ENCODE measurements around the gene CD28. TPM values are rescaled to one million over a fixed set of nuclear protein-coding genes. Genes with fewer than 3 reads are reported as not detected.
"Not testable (repeated sequence)": the region's sequence is repeated elsewhere in the genome, so short reads cannot be mapped to it uniquely, and the experiment has no call there.

The CD28 gene
- total RNA-seq, 1 donor from 2014 or later, result 59.3 TPM

- no peaks in the 10 kb centered on the region for H3K9me3 Mint-ChIP-seq
- H3K36me3 Mint-ChIP-seq (ENCODE audit: low read depth), result no peaks in the 10 kb centered on the region
- intact Hi-C loops (cut with micrococcal nuclease), result no loop called here
- H3K4me1 Mint-ChIP-seq (ENCODE audit: low read depth), result peaks cover 30% of the 10 kb centered on the region
- H3K27me3 Mint-ChIP-seq (ENCODE audit: low read depth), result no peaks in the 10 kb centered on the region
- no peak for DNase-seq (ENCODE audit: low spot score)
- no peak overlapping the region for H3K27ac Mint-ChIP-seq
- H3K4me3 Mint-ChIP-seq (ENCODE audit: low read depth), result no peak overlapping the region
These were observed 16.4 kb upstream of the CD28 start for GRCh38 chr2:203690117-203690431.

- Mint-ChIP-seq H3K36me3 (ENCODE audit: low read depth) (no peaks in the 10 kb centered on the region), H3K4me3 (ENCODE audit: low read depth) (no peak overlapping the region), H3K27ac (no peak overlapping the region), H3K9me3 (no peaks in the 10 kb centered on the region), H3K4me1 (ENCODE audit: low read depth) (peaks cover 30% of the 10 kb centered on the region), H3K27me3 (ENCODE audit: low read depth) (no peaks in the 10 kb centered on the region)
- no peak for DNase-seq (ENCODE audit: low spot score)
- intact Hi-C loops (cut with micrococcal nuclease), result no loop called here
These were observed 15.9 kb upstream of the CD28 start for GRCh38 chr2:203690441-203691047.

DNA sequence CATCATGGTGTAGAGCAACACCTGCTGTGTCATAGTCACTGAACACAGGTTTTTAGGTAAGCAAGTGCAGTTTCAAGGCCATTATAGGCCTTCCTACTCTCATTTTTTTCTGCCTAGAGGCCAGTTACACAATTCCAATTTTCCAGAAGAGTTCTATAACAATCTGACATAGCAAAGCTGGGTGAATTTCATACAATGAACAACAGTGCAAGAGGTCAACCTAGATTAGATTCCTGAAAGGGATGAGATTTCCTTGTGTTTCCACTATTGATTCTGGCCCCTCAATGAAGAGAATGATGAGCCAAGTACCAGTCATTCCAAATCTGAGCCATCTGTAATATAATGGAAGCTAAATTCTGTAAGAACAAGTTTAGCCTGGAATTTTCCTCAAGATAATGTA is 15.3 kb upstream of the CD28 start:
- peaks cover 30% of the 10 kb centered on the region for H3K4me1 Mint-ChIP-seq (ENCODE audit: low read depth)

DNA sequence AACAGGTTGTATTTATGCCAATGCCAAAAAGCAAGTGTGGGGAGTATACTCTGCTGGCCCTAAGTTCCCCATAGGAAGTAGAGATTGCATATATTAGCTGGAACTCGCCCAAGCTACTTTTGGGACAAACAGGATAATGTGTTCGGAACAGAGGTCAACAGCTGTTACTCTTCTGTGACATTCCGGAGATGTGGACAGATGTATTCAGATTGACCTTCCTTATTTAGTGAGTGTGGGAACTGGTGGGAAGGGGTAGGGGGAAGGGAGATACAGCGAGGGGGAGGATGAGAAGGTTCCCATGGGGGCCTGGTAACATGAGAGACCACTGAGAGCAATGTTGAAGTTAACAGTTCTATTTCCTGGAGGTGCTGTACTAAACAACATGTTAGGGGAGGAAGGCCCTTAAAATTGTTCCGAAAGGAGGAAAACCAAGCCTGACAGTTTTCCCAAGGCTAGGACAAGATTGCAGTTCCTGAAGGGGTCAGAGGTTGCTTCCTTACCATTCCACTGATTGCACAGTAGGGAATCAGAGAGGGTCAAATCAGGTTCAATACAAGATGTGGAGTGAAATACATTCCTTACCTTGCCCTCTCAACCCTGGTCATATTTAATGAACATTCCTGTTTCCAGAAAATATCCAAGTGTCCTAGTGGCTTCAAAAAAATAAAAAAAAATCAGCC is 14.3 kb upstream of the CD28 start:
- no peaks in the 10 kb centered on the region for H3K27me3 Mint-ChIP-seq (ENCODE audit: low read depth)
- H3K4me1 Mint-ChIP-seq (ENCODE audit: low read depth), result peaks cover 31% of the 10 kb centered on the region
- H3K36me3 Mint-ChIP-seq (ENCODE audit: low read depth), result no peaks in the 10 kb centered on the region
- no peak overlapping the region for H3K4me3 Mint-ChIP-seq (ENCODE audit: low read depth)
- H3K9me3 Mint-ChIP-seq, result no peaks in the 10 kb centered on the region
- no peak overlapping the region for H3K27ac Mint-ChIP-seq
- intact Hi-C loops (cut with micrococcal nuclease), result loop anchor here (2.0 kb wide), 1 partner anchor 19 kb away; no protein-coding TSS in a partner anchor
- DNase-seq (ENCODE audit: low spot score), result no peak

More for the DNA sequence above, 15.3 kb upstream of the CD28 start:
- DNase-seq (ENCODE audit: low spot score), result no peak
- no peaks in the 10 kb centered on the region for H3K36me3 Mint-ChIP-seq (ENCODE audit: low read depth)
- intact Hi-C loops (cut with micrococcal nuclease), result no loop called here
- H3K4me3 Mint-ChIP-seq (ENCODE audit: low read depth), result no peak overlapping the region
- no peaks in the 10 kb centered on the region for H3K27me3 Mint-ChIP-seq (ENCODE audit: low read depth)
- H3K27ac Mint-ChIP-seq, result no peak overlapping the region
- no peaks in the 10 kb centered on the region for H3K9me3 Mint-ChIP-seq

DNA sequence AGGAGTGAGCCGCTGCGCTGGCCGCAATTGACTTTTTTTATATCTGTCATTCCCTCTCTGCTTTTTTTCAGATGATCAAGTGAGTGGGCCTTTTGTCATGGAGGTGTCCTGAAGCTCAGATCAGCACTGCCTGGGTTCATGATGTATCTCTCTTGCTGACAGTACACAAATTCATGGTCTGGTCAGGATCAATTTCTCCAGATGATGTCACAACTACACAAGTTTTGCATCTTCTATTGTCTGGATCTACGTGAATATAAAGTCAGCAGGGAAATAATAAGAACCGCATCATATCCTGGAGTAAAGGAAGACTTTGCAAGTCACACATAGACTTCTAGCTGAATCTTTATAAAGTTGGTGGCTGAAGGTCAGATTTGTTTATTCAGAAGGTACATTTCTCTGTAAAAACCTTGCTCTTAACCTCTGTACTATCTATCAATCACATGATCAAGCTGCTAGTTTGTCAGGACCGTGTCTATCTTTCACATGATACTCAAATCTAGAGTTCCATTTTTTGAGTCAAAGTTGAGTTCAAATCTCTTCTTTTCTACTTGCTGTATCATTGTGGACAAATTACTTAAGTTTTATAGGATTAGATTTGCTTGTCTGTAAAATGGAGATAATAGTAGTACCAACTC is 13.1 kb upstream of the CD28 start:
- Mint-ChIP-seq H3K36me3 (ENCODE audit: low read depth) (no peaks in the 10 kb centered on the region), H3K4me3 (ENCODE audit: low read depth) (no peak overlapping the region), H3K4me1 (ENCODE audit: low read depth) (peaks cover 32% of the 10 kb centered on the region), H3K27ac (peak overlapping the region; percentile 77), H3K27me3 (ENCODE audit: low read depth) (no peaks in the 10 kb centered on the region), H3K9me3 (no peaks in the 10 kb centered on the region)
- intact Hi-C loops (cut with micrococcal nuclease), result loop anchor here (2.0 kb wide), 1 partner anchor 17 kb away; no protein-coding TSS in a partner anchor
- DNase-seq (ENCODE audit: low spot score), result no peak

DNA sequence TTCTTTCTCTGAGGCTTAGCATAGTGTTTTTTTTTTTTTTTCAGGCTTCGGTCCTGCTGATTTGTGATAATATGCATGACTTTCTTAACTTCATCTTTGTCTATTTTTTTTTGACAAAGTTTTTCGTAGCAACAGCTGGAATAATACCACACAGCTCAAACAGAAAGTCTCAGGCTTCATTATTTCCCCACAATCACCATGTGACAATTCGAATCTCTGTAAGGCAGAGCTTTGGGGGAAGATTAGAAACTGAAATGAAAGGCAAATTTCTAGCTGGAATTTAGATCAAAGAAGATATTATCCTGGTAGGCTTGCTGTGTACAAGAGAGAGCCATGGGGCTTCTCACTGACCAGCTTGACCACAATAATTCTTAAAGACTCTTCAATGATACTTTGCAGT is 12.2 kb upstream of the CD28 start:
- Mint-ChIP-seq H3K36me3 (ENCODE audit: low read depth) (no peaks in the 10 kb centered on the region), H3K27me3 (ENCODE audit: low read depth) (no peaks in the 10 kb centered on the region), H3K4me3 (ENCODE audit: low read depth) (no peak overlapping the region), H3K27ac (no peak overlapping the region), H3K9me3 (no peaks in the 10 kb centered on the region), H3K4me1 (ENCODE audit: low read depth) (peaks cover 31% of the 10 kb centered on the region)
- DNase-seq (ENCODE audit: low spot score), result no peak
- intact Hi-C loops (cut with micrococcal nuclease), result no loop called here

DNA sequence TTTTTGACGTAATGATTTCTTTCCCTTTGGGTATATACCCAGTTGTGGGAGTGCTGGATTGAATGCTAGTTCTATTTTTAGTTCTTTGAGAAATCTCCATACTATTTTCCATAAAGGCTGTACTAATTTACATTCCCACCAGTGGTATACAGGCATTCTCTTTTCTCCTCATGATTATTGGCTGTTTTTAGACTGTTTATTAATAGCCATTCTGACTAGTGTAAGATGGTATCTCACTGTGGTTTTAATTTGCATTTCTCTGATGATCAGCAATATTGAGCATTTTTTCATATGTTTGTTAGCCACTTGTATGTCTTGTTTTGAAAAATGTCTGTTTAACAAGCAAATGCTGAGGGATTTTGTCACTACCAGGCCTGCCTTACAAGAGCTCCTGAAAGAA is 9.2 kb upstream of the CD28 start:
- no peaks in the 10 kb centered on the region for H3K36me3 Mint-ChIP-seq (ENCODE audit: low read depth)
- no peak overlapping the region for H3K4me3 Mint-ChIP-seq (ENCODE audit: low read depth)

DNA sequence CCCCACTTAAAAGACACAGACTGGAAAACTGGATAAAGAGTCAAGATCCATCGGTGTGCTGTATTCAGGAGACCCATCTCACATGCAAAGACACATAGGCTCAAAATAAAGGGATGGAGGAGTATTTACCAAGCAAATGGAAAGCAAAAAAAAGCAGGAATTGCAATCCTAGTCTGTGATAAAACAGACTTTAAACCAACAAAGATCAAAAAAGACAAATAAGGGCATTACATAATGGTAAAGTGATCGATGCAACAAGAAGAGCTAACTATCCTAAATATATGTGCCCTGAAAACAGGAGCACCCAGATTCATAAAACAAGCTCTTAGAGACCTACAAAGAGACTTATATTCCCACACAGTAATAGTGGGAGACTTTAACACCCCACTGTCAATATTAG is 8.7 kb upstream of the CD28 start:
- H3K36me3 Mint-ChIP-seq (ENCODE audit: low read depth); DNase-seq (ENCODE audit: low spot score); intact Hi-C loops (cut with micrococcal nuclease); H3K9me3 Mint-ChIP-seq; H3K4me3 Mint-ChIP-seq (ENCODE audit: low read depth); H3K27ac Mint-ChIP-seq; H3K27me3 Mint-ChIP-seq (ENCODE audit: low read depth): not testable (repeated sequence)
- H3K4me1 Mint-ChIP-seq (ENCODE audit: low read depth), result peaks cover 18% of the 10 kb centered on the region

More for the DNA sequence above, 9.2 kb upstream of the CD28 start:
- Mint-ChIP-seq H3K9me3 (peaks cover 4% of the 10 kb centered on the region), H3K4me1 (ENCODE audit: low read depth) (peaks cover 18% of the 10 kb centered on the region), H3K27me3 (ENCODE audit: low read depth) (no peaks in the 10 kb centered on the region), H3K27ac (no peak overlapping the region)
- intact Hi-C loops (cut with micrococcal nuclease), result no loop called here
- no peak for DNase-seq (ENCODE audit: low spot score)

DNA sequence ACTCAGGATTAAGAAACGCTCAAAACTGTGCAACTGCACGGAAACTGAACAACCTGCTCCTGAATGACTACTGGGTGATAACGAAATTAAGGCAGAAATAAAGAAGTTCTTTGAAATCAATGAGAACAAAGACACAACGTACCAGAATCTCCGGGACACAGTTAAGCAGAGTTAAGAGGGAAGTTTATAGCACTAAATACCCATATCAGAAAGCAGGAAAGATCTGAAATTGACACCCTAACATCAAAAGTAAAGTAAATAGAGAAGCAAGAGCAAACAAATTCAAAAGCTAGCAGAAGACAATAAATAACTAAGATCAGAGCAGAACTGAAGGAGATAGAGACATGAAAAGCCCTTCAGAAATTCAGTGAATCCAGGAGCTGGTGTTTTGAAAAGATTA is 8.0 kb upstream of the CD28 start:
- H3K4me3 Mint-ChIP-seq (ENCODE audit: low read depth); H3K27ac Mint-ChIP-seq; DNase-seq (ENCODE audit: low spot score); H3K9me3 Mint-ChIP-seq; H3K36me3 Mint-ChIP-seq (ENCODE audit: low read depth); intact Hi-C loops (cut with micrococcal nuclease); H3K27me3 Mint-ChIP-seq (ENCODE audit: low read depth): not testable (repeated sequence)
- H3K4me1 Mint-ChIP-seq (ENCODE audit: low read depth), result peaks cover 14% of the 10 kb centered on the region

GRCh38 chr2:203704430-203704829 is 2.0 kb upstream of the CD28 start:
- Mint-ChIP-seq H3K4me1 (ENCODE audit: low read depth) (peaks cover 38% of the 10 kb centered on the region), H3K4me3 (ENCODE audit: low read depth) (peak overlapping the region; percentile 22), H3K9me3 (peaks cover 10% of the 10 kb centered on the region), H3K27me3 (ENCODE audit: low read depth) (no peaks in the 10 kb centered on the region), H3K27ac (peak overlapping the region; percentile 100), H3K36me3 (ENCODE audit: low read depth) (peaks cover 15% of the 10 kb centered on the region)
- intact Hi-C loops (cut with micrococcal nuclease), result loop anchor here (1.0 to 2.0 kb wide), 4 partner anchors 9 to 186 kb away; no protein-coding TSS in a partner anchor
- no peak for DNase-seq (ENCODE audit: low spot score)

- Mint-ChIP-seq H3K9me3 (peaks cover 5% of the 10 kb centered on the region), H3K4me1 (ENCODE audit: low read depth) (peaks cover 45% of the 10 kb centered on the region), H3K4me3 (ENCODE audit: low read depth) (peak overlapping the region; percentile 89), H3K27ac (peak overlapping the region; percentile 100), H3K36me3 (ENCODE audit: low read depth) (peaks cover 19% of the 10 kb centered on the region), H3K27me3 (ENCODE audit: low read depth) (no peaks in the 10 kb centered on the region)
- peak; percentile 44 for DNase-seq (ENCODE audit: low spot score)
- intact Hi-C loops (cut with micrococcal nuclease), result loop anchor here (1.0 to 5.0 kb wide), 9 partner anchors 13 to 232 kb away; partner anchors contain the start of gene ICOS
These were observed 1.3 kb upstream of the CD28 start for GRCh38 chr2:203705178-203705577.

GRCh38 chr2:203707530-203707929 is 1.1 kb downstream of the CD28 start:
- H3K4me3 Mint-ChIP-seq (ENCODE audit: low read depth), result peak overlapping the region; percentile 89

DNA sequence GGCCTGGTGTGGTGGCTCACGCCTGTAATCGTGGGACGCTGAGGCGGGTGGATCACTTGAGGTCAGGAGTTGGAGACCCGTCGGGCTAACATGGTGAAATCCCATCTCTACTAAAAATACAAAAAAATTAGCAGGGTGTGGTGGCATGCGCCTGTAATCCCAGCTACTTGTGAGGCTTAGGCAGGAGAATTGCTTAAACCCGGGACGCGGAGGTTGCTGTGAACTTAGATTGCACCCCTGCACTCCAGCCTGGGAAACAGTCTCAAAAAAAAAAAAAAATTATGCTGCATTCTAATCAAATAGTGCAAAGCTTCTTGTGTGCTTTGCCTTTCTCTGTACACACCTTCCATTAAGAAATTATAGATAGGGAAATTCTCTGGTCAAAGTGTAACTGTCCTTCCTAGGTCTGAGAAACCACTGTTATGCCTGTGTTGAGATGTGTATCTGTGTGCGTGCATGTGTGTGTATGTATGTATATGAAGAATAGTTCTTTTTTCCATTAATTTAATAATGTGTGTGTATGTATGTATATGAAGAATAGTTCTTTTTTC is 2.5 kb downstream of the CD28 start:
- H3K4me1 Mint-ChIP-seq (ENCODE audit: low read depth), result peaks cover 78% of the 10 kb centered on the region
- no peak for DNase-seq (ENCODE audit: low spot score)

More at GRCh38 chr2:203707530-203707929, 1.1 kb downstream of the CD28 start:
- intact Hi-C loops (cut with micrococcal nuclease), result loop anchor here (2.0 to 5.0 kb wide), 4 partner anchors 110 to 230 kb away; partner anchors contain the start of gene ICOS
- peaks cover 5% of the 10 kb centered on the region for H3K9me3 Mint-ChIP-seq
- peaks cover 65% of the 10 kb centered on the region for H3K4me1 Mint-ChIP-seq (ENCODE audit: low read depth)
- peak overlapping the region; percentile 100 for H3K27ac Mint-ChIP-seq
- H3K27me3 Mint-ChIP-seq (ENCODE audit: low read depth), result no peaks in the 10 kb centered on the region
- DNase-seq (ENCODE audit: low spot score), result no peak
- peaks cover 39% of the 10 kb centered on the region for H3K36me3 Mint-ChIP-seq (ENCODE audit: low read depth)

More for the DNA sequence above, 2.5 kb downstream of the CD28 start:
- peak overlapping the region; percentile 100 for H3K27ac Mint-ChIP-seq
- peaks cover 52% of the 10 kb centered on the region for H3K36me3 Mint-ChIP-seq (ENCODE audit: low read depth)
- intact Hi-C loops (cut with micrococcal nuclease), result loop anchor here (5.0 kb wide), 3 partner anchors 112 to 228 kb away; partner anchors contain the start of gene ICOS
- H3K4me3 Mint-ChIP-seq (ENCODE audit: low read depth), result peak overlapping the region; percentile 89
- no peaks in the 10 kb centered on the region for H3K27me3 Mint-ChIP-seq (ENCODE audit: low read depth)
- no peaks in the 10 kb centered on the region for H3K9me3 Mint-ChIP-seq
